GM12878 (cell line): ENCODE measurements around the gene OSM. TPM values are rescaled to one million over a fixed set of nuclear protein-coding genes. Genes with fewer than 3 reads are reported as not detected.

Experiments
- CHD1 ChIP-seq: IDR thresholded peaks from 2 replicates; pipeline ENCODE4 v1.6.1; 2012; ENCODE audit warnings: low read depth, low read length, improper control_type of control experiment
- LARP7 ChIP-seq: fragments of 450-650 bp; IDR thresholded peaks from 2 replicates; pipeline ENCODE4 v1.6.1; 2017; ENCODE audit warnings: mild to moderate bottlenecking
- MTA2 ChIP-seq: fragments of 450-650 bp; IDR thresholded peaks from 2 replicates; pipeline ENCODE4 v1.6.1; 2016; ENCODE audit warnings: low read depth, mild to moderate bottlenecking, moderate library complexity
- NFIC ChIP-seq: IDR thresholded peaks from 2 replicates; pipeline ENCODE4 v1.6.1; 2012; ENCODE audit warnings: low read depth, mild to moderate bottlenecking, inconsistent platforms, low read length, moderate library complexity
- NFYB ChIP-seq: IDR thresholded peaks from 2 replicates; pipeline ENCODE4 v1.6.1; 2011; ENCODE audit warnings: low read depth, mild to moderate bottlenecking, low read length, improper control_type of control experiment, moderate library complexity; ENCODE audit not compliant: insufficient read depth
- NR2C1 ChIP-seq: fragments of 450-650 bp; IDR thresholded peaks from 2 replicates; pipeline ENCODE4 v1.6.1; 2017; ENCODE audit warnings: antibody characterized with exemption, mild to moderate bottlenecking, moderate library complexity
- NR2C2 ChIP-seq: IDR thresholded peaks from 2 replicates; pipeline ENCODE4 v1.6.1; 2011; ENCODE audit warnings: borderline replicate concordance, low read depth; ENCODE audit not compliant: control insufficient read depth, insufficient read length
- POLR2AphosphoS2 ChIP-seq: IDR thresholded peaks from 2 replicates; pipeline ENCODE4 v1.6.1; 2011; ENCODE audit warnings: low read depth, mild to moderate bottlenecking, low read length, improper control_type of control experiment, moderate library complexity
- RUNX3 ChIP-seq: IDR thresholded peaks from 2 replicates; pipeline ENCODE4 v1.6.1; 2012; ENCODE audit warnings: low read length, inconsistent platforms
- SIN3A ChIP-seq: IDR thresholded peaks from 2 replicates; pipeline ENCODE4 v1.6.1; 2012; ENCODE audit warnings: low read depth, low read length, improper control_type of control experiment
- SP1 ChIP-seq: IDR thresholded peaks from one replicate; pipeline ENCODE4 v1.6.1; 2011; ENCODE audit warnings: low read depth, low read length
- YY1 ChIP-seq: IDR thresholded peaks from 2 replicates; pipeline ENCODE4 v1.6.1; 2011; ENCODE audit warnings: low read depth, mild to moderate bottlenecking, low read length
- ZZZ3 ChIP-seq: IDR thresholded peaks from 2 replicates; pipeline ENCODE4 v1.6.1; 2011; ENCODE audit warnings: low read depth; ENCODE audit not compliant: control insufficient read depth, insufficient read length
- polyA plus RNA-seq, 11 experiments: library from polyadenylated mRNA; depleted of rRNA in 4 of 11; unstranded in 6 of 11; stranded (reverse) in 5 of 11; fragments of >200 nt; fragmentation: Nextera tagmentation in 4 of 11; fragmentation: Illumina TruSeq in 1 of 11; extraction: Ambion mirVana in 4 of 11; extraction: Trizol in 1 of 11; gene quantifications; 1 replicate in 1 of 11; 2 replicates in 10 of 11; pipeline versions ENCODE4 v1.2.1 to v1.2.3, GENCODE V29; 2011 to 2016; ENCODE audit warnings: inconsistent platforms in 2 of 11, missing spikeins in 2 of 11, low read depth in 1 of 11
- total RNA-seq, 4 experiments: library from RNA; depleted of rRNA in 3 of 4; stranded (reverse); fragments of >200 nt in 3 of 4; fragmentation: Illumina TruSeq in 1 of 4; extraction: Trizol in 1 of 4; gene quantifications; 2 replicates each; pipeline versions ENCODE4 v1.2.1 to v1.2.3, GENCODE V29; 2013 to 2021
- TF ChIP-seq, protein P1 (sequence below): IDR thresholded peaks from 2 replicates; pipeline ENCODE4 v1.6.1; 2011; ENCODE audit warnings: low read depth, low read length, improper control_type of control experiment, borderline replicate concordance
- TF ChIP-seq, protein P2 (sequence below): fragments of 450-650 bp; IDR thresholded peaks from 2 replicates; pipeline ENCODE4 v1.6.1; 2016; ENCODE audit warnings: mild to moderate bottlenecking, moderate library complexity, borderline replicate concordance
- TF ChIP-seq, protein P3 (sequence below): fragments of 450-650 bp; conservative IDR thresholded peaks from 2 replicates; pipeline ENCODE4 v1.6.1; 2017; ENCODE audit warnings: mild to moderate bottlenecking, moderate library complexity
- TF ChIP-seq, protein P4 (sequence below): fragments of 450-650 bp; IDR thresholded peaks from 2 replicates; pipeline ENCODE4 v1.6.1; 2017; ENCODE audit warnings: mild to moderate bottlenecking, low read depth, inconsistent platforms; ENCODE audit not compliant: poor library complexity, severe bottlenecking
- TF ChIP-seq, protein P5 (sequence below): fragments of 450-650 bp; IDR thresholded peaks from 2 replicates; pipeline ENCODE4 v1.6.1; 2017; ENCODE audit warnings: mild to moderate bottlenecking, moderate library complexity

OSM gene
- total and polyA plus RNA-seq, 10 of the 15 experiments (the other 5 are each of a cell fraction or from before 2014, with no cell fraction given), result 0.06 to 1.4 (median 0.59) TPM

DNA sequence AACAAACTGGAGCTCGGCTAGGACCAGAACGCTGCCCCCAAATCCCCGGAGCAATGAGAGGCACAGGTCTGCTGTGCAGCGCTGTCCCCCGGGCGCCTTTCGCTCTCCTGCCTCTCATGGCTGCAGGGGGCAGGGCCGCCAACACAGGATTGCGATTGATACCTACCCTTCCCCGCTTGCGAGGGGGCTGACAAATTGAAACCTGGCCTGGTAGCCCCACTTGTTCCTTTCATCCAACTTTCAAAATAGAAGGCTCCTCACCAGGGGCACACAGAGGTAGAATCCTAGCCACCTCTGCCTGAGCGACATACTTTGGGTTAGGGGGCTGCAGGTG lies 23.3 kb upstream of the OSM start (continued):
- peak; percentile 46; the same call in 1 of the 2 replicates for TF ChIP-seq LARP7
- 0 out of 2 replicates have a peak, but pooled peaks have one; percentile 4 for TF ChIP-seq POLR2AphosphoS2
- TF ChIP-seq NR2C1, result no peak
- TF ChIP-seq, protein P1, sequence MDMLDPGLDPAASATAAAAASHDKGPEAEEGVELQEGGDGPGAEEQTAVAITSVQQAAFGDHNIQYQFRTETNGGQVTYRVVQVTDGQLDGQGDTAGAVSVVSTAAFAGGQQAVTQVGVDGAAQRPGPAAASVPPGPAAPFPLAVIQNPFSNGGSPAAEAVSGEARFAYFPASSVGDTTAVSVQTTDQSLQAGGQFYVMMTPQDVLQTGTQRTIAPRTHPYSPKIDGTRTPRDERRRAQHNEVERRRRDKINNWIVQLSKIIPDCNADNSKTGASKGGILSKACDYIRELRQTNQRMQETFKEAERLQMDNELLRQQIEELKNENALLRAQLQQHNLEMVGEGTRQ, result no peak
- no peak for TF ChIP-seq SP1
- TF ChIP-seq, protein P2, sequence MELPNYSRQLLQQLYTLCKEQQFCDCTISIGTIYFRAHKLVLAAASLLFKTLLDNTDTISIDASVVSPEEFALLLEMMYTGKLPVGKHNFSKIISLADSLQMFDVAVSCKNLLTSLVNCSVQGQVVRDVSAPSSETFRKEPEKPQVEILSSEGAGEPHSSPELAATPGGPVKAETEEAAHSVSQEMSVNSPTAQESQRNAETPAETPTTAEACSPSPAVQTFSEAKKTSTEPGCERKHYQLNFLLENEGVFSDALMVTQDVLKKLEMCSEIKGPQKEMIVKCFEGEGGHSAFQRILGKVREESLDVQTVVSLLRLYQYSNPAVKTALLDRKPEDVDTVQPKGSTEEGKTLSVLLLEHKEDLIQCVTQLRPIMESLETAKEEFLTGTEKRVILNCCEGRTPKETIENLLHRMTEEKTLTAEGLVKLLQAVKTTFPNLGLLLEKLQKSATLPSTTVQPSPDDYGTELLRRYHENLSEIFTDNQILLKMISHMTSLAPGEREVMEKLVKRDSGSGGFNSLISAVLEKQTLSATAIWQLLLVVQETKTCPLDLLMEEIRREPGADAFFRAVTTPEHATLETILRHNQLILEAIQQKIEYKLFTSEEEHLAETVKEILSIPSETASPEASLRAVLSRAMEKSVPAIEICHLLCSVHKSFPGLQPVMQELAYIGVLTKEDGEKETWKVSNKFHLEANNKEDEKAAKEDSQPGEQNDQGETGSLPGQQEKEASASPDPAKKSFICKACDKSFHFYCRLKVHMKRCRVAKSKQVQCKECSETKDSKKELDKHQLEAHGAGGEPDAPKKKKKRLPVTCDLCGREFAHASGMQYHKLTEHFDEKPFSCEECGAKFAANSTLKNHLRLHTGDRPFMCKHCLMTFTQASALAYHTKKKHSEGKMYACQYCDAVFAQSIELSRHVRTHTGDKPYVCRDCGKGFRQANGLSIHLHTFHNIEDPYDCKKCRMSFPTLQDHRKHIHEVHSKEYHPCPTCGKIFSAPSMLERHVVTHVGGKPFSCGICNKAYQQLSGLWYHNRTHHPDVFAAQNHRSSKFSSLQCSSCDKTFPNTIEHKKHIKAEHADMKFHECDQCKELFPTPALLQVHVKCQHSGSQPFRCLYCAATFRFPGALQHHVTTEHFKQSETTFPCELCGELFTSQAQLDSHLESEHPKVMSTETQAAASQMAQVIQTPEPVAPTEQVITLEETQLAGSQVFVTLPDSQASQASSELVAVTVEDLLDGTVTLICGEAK, result no peak
- no peak for TF ChIP-seq NR2C2
- TF ChIP-seq CHD1, result no peak
- TF ChIP-seq NFIC, result no peak
- no peak for TF ChIP-seq MTA2
- no peak for TF ChIP-seq SIN3A
- no peak; the same call in 1 of the 2 replicates for TF ChIP-seq RUNX3
- TF ChIP-seq, protein P3, sequence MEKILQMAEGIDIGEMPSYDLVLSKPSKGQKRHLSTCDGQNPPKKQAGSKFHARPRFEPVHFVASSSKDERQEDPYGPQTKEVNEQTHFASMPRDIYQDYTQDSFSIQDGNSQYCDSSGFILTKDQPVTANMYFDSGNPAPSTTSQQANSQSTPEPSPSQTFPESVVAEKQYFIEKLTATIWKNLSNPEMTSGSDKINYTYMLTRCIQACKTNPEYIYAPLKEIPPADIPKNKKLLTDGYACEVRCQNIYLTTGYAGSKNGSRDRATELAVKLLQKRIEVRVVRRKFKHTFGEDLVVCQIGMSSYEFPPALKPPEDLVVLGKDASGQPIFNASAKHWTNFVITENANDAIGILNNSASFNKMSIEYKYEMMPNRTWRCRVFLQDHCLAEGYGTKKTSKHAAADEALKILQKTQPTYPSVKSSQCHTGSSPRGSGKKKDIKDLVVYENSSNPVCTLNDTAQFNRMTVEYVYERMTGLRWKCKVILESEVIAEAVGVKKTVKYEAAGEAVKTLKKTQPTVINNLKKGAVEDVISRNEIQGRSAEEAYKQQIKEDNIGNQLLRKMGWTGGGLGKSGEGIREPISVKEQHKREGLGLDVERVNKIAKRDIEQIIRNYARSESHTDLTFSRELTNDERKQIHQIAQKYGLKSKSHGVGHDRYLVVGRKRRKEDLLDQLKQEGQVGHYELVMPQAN, result 0 out of 2 replicates have a peak, but pooled peaks have one; percentile 15
- TF ChIP-seq, protein P4, sequence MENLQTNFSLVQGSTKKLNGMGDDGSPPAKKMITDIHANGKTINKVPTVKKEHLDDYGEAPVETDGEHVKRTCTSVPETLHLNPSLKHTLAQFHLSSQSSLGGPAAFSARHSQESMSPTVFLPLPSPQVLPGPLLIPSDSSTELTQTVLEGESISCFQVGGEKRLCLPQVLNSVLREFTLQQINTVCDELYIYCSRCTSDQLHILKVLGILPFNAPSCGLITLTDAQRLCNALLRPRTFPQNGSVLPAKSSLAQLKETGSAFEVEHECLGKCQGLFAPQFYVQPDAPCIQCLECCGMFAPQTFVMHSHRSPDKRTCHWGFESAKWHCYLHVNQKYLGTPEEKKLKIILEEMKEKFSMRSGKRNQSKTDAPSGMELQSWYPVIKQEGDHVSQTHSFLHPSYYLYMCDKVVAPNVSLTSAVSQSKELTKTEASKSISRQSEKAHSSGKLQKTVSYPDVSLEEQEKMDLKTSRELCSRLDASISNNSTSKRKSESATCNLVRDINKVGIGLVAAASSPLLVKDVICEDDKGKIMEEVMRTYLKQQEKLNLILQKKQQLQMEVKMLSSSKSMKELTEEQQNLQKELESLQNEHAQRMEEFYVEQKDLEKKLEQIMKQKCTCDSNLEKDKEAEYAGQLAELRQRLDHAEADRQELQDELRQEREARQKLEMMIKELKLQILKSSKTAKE, result no peak
- TF ChIP-seq YY1, result peak; percentile 5; the same call in 1 of the 2 replicates
- TF ChIP-seq, protein P5, sequence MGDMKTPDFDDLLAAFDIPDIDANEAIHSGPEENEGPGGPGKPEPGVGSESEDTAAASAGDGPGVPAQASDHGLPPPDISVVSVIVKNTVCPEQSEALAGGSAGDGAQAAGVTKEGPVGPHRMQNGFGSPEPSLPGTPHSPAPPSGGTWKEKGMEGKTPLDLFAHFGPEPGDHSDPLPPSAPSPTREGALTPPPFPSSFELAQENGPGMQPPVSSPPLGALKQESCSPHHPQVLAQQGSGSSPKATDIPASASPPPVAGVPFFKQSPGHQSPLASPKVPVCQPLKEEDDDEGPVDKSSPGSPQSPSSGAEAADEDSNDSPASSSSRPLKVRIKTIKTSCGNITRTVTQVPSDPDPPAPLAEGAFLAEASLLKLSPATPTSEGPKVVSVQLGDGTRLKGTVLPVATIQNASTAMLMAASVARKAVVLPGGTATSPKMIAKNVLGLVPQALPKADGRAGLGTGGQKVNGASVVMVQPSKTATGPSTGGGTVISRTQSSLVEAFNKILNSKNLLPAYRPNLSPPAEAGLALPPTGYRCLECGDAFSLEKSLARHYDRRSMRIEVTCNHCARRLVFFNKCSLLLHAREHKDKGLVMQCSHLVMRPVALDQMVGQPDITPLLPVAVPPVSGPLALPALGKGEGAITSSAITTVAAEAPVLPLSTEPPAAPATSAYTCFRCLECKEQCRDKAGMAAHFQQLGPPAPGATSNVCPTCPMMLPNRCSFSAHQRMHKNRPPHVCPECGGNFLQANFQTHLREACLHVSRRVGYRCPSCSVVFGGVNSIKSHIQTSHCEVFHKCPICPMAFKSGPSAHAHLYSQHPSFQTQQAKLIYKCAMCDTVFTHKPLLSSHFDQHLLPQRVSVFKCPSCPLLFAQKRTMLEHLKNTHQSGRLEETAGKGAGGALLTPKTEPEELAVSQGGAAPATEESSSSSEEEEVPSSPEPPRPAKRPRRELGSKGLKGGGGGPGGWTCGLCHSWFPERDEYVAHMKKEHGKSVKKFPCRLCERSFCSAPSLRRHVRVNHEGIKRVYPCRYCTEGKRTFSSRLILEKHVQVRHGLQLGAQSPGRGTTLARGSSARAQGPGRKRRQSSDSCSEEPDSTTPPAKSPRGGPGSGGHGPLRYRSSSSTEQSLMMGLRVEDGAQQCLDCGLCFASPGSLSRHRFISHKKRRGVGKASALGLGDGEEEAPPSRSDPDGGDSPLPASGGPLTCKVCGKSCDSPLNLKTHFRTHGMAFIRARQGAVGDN, result 0 out of 2 replicates have a peak, but pooled peaks have one; percentile 46
- TF ChIP-seq ZZZ3, result no peak
- no peak for TF ChIP-seq NFYB
